Measurements from ENCODE around the gene HLA-DRB1.
"Not testable (repeated sequence)": the region's sequence is repeated elsewhere in the genome, so short reads cannot be mapped to it uniquely, and the experiment has no call there.

The HLA-DRB1 gene

GRCh38 chr6:32566957-32567356 lies 22.7 kb downstream of the HLA-DRB1 start:
- DNase-seq (ENCODE audit: low read depth, low spot score), result no peak
- H3K27ac ChIP-seq, result no peak overlapping the region

GRCh38 chr6:32565511-32565910 lies 24.1 kb downstream of the HLA-DRB1 start:
- no peak overlapping the region for H3K27ac ChIP-seq
- DNase-seq (ENCODE audit: low read depth, low spot score), result no peak

GRCh38 chr6:32562940-32563339 lies 26.7 kb downstream of the HLA-DRB1 start:
- H3K27ac ChIP-seq, result no peak overlapping the region
- no peak for DNase-seq (ENCODE audit: low read depth, low spot score)

GRCh38 chr6:32559747-32560146 lies 29.9 kb downstream of the HLA-DRB1 start:
- no peak overlapping the region for H3K27ac ChIP-seq
- DNase-seq (ENCODE audit: low read depth, low spot score), result no peak

- no peak overlapping the region for H3K27ac ChIP-seq
- DNase-seq (ENCODE audit: low read depth, low spot score), result no peak
These were observed 31.1 kb downstream of the HLA-DRB1 start for GRCh38 chr6:32558426-32559057.

- H3K27ac ChIP-seq, result no peak overlapping the region
- no peak for DNase-seq (ENCODE audit: low read depth, low spot score)
These were observed 35.3 kb downstream of the HLA-DRB1 start for GRCh38 chr6:32554116-32554965.

- no peak overlapping the region for H3K27ac ChIP-seq
- DNase-seq (ENCODE audit: low read depth, low spot score), result no peak
These were observed 36.5 kb downstream of the HLA-DRB1 start for GRCh38 chr6:32553037-32553742.

- no peak overlapping the region for H3K27ac ChIP-seq
- no peak for DNase-seq (ENCODE audit: low read depth, low spot score)
These were observed 38.2 kb downstream of the HLA-DRB1 start for GRCh38 chr6:32551410-32551809.

- no peak overlapping the region for H3K27ac ChIP-seq
- DNase-seq (ENCODE audit: low read depth, low spot score), result no peak
These were observed 49.8 kb downstream of the HLA-DRB1 start for GRCh38 chr6:32539839-32540238.

- DNase-seq (ENCODE audit: low read depth, low spot score); H3K27ac ChIP-seq: not testable (repeated sequence)
These were observed 59.2 kb downstream of the HLA-DRB1 start for GRCh38 chr6:32530431-32530793.

- H3K27ac ChIP-seq, result no peak within 1 kb of the TSS
- DNase-seq (ENCODE audit: low read depth, low spot score), result no peak
These were observed 59.8 kb downstream of the HLA-DRB1 start, which contains the start of gene HLA-DRB5 for GRCh38 chr6:32529697-32530430. Gene HLA-DRB5, minus strand, starts transcription at chr6:32530287. Its CDS starts 63 bp downstream, at chr6:32530224.
